Measurements from ENCODE around the gene CHPF2.

Gene CHPF2

GRCh38 chr7:151232091-151232916 lies at the start of gene CHPF2:
Gene CHPF2 (plus strand): TSS chr7:151232483. CDS start chr7:151234012, 1,529 bp downstream.
- FAIRE-seq, result no peak
- DNase-seq (ENCODE audit: insufficient read length, low spot score), result peak; percentile 90

DNA sequence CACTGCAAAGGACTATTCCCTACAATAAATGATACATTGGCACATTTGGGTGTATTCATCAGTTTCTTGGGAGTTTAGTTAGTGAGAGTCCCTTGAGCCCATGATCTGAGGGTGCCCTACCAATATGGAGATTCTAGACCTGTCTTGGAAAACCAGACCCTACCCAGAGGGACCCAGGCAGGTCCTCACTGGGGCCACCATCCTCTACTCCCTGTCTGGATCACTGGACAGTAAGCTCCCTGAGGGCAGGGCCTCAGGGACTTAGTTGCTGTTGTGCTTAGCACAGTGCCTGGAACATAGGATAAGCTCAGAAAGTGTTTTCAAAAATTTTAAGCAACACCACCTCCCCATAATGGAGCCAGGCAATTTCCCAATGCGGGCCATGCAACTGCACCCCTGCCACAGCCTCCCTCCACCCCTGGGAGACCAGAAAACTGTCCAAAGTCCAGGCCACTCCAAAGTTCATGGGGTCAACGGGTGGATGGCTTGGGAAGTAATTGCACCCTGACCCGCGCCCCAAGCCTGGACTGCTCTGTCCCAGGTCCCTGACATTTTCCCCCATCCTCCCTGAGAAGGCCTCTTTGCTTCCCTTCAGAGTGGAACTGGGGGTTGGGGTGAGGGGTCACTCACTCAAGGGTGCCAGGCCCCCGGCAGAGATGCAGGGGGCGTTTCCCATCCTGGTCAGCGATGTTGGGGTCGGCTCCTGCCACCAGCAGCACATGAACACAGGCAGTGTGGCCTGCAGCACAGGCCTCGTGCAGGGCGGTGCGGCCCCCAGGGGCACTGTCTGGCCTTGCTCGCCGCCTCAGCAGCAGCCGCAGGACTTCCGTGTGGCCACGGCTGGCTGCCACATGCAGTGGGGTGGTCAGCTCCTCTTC lies 46.3 kb upstream of the CHPF2 start:
- FAIRE-seq (no peak), DNase-seq (ENCODE audit: insufficient read length, low spot score) (no peak)

GRCh38 chr7:151186640-151187408 lies 45.5 kb upstream of the CHPF2 start, which contains the start of gene ASB10:
Gene ASB10 (minus strand): TSS chr7:151187250. CDS start chr7:151187130, 120 bp downstream.
- DNase-seq (ENCODE audit: insufficient read length, low spot score), result no peak
- FAIRE-seq, result no peak

DNA sequence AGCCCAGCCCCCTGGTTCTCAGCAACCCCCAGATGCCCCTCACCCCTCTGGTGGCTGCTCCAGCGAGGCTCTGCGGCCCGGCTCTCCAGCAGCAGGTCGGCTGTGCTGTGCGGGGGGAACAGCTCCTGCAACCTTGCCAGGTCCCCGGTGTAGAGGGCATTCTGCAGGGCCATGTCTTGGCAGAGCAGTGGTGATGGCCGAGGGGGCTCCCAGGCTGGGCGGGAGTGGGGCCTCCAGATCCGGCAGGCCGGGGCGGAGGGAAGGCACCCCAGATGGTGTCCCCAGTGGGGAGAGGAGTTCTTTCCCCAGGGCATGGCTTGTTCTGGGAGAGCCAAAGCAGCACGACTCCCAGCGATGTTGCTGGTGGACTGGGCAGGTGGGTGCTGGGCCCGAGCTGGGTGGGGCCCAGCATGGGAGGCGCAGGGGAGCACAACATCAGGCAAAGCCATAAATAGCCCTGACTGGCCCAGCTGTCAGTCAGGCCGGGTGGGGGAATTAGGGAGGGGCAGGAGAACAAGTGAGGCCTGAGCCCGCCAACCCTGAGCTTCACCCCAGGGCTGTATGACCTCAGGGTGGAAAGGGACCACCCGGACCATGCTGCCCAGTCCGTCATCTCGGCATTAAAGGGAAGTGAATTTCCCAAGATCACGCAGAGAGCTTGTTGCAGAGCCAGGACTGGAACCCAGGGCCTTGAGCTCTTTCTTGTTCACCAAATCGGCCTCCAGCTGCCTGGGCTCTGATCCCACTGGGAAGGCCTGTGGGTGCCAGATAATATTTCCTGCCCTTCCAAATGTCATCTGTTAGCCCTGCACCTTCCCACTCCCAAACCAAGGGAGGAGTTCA lies 44.7 kb upstream of the CHPF2 start:
- no peak for FAIRE-seq
- no peak for DNase-seq (ENCODE audit: insufficient read length, low spot score)

- FAIRE-seq (no peak), DNase-seq (ENCODE audit: insufficient read length, low spot score) (no peak)
Observed at GRCh38 chr7:151188252-151188542, 44.1 kb upstream of the CHPF2 start.

- no peak for FAIRE-seq
Observed at GRCh38 chr7:151189038-151189437, 43.2 kb upstream of the CHPF2 start.

DNA sequence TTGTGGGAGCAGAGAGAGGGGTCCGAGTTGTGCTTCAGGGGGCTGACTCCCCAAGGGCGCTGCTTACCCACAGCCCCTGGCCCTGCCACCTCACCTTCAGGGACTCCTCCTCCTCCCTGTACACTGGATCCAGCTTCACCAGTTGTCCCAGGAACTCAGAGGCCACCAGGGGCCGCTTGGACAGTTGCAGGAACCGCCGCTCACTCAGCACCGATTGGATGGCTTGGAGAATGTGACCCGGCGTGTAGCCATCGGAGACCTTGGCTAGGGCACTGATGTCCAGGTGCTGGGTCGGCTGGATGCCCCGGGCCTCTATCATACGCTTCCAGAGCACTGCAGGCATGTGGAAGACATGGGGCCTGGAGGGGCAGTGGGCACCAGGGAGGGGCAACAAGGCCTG lies 40.7 kb upstream of the CHPF2 start:
- FAIRE-seq (no peak), DNase-seq (ENCODE audit: insufficient read length, low spot score) (no peak)

More at GRCh38 chr7:151189038-151189437, 43.2 kb upstream of the CHPF2 start:
- no peak for DNase-seq (ENCODE audit: insufficient read length, low spot score)

DNA sequence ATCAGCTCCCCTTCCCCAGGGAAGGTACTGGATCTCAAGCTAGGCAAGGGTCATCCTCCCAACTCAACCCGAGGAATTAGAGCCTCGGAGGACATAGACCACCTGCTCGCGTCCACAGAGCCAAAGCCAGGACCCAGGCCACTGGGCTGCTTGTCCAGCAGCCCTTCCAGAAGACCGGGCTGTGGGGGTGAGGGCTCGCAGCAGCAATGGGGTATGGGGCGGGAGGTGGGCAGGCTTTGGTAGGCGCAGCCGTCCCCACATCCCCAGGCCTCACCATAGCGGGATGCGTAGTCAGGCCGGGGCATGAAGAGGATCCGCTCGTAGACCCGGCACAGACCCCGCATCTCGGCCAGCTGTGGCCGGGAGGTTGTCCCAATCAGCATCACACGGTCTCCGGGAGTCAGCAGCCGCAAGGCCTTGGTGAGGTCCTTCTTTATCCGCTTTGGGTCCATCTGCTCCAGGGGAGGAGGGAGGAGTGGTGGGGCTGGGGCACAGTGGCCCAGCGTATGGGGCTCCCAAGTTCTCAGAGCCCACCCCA lies 40.2 kb upstream of the CHPF2 start:
- FAIRE-seq (no peak), DNase-seq (ENCODE audit: insufficient read length, low spot score) (no peak)

DNA sequence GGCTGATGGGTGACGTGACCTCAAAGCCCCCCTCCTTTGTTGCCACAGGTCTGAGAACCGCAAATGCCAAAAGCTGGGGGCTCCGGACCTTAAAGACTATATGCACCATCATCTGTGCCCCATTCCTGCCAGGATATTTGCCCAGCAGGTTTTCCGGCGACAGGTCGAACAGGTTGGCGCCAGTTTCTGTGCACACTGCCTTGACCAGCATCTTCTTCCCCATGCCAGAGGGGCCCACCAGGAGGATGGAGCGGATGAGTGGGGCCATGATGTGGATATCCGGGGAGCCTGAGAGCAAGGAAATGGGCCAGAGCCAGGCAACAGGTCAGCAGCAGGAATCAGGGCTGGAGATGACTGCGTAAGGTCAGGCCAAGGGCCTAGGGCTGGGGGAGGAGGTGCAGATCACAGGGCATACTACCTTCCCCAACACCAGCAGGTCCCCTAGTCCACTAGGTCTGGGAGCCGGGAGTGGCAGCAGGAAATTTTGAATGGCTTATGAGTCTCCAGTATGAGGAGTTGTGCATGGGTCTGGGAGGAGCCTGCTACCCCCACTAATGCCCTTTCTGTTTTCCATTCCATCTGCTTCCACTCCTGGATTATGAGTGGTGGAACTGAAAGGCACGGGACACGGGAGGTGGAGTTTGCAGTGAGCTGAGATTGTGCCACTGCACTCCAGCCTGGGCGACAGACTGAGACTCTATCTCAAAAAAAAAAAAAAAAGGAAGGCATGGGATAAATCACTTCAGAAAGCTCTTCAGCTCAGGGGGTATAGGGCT lies 38.9 kb upstream of the CHPF2 start:
- DNase-seq (ENCODE audit: insufficient read length, low spot score), result no peak
- FAIRE-seq, result no peak

DNA sequence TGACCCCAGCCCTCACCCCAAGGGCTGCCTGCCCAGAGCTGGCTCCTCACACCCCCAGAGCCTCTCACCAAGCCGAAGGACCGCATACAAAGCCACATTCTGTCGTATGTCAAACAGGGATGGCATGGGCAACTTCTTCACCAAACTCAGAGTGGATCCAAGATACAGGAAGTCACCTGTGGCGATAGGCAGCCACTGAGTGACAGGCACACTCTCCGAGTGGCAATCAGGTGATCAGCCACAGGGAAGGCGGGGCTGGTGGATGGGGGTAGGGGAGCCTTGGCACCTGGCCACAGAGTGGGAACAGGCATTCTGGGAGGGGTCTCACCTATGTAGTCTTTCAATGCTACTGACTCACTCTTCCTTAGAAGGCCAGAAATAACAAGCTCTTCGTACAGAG lies 38.1 kb upstream of the CHPF2 start:
- FAIRE-seq (no peak), DNase-seq (ENCODE audit: insufficient read length, low spot score) (no peak)

GRCh38 chr7:151195616-151196450 lies 36.5 kb upstream of the CHPF2 start:
- FAIRE-seq (no peak), DNase-seq (ENCODE audit: insufficient read length, low spot score) (no peak)

- FAIRE-seq (no peak), DNase-seq (ENCODE audit: insufficient read length, low spot score) (no peak)
Observed at GRCh38 chr7:151197932-151198331, 34.4 kb upstream of the CHPF2 start.

- no peak for DNase-seq (ENCODE audit: insufficient read length, low spot score)
- FAIRE-seq, result no peak
Observed at GRCh38 chr7:151198945-151199848, 33.1 kb upstream of the CHPF2 start.

- no peak for FAIRE-seq
- DNase-seq (ENCODE audit: insufficient read length, low spot score), result no peak
Observed at GRCh38 chr7:151201344-151201743, 30.9 kb upstream of the CHPF2 start.

- FAIRE-seq (no peak), DNase-seq (ENCODE audit: insufficient read length, low spot score) (no peak)
Observed at GRCh38 chr7:151201751-151202150, 30.5 kb upstream of the CHPF2 start.

GRCh38 chr7:151202836-151203235 lies 29.4 kb upstream of the CHPF2 start:
- no peak for DNase-seq (ENCODE audit: insufficient read length, low spot score)
- no peak for FAIRE-seq

GRCh38 chr7:151204383-151205032 lies 27.8 kb upstream of the CHPF2 start:
- DNase-seq (ENCODE audit: insufficient read length, low spot score) (no peak), FAIRE-seq (no peak)
